Eye (tissue), 1 donor: ENCODE data around the gene ZG16.

ENCODE experiments used
- DNase-seq: peaks from one replicate; pipeline ENCODE4 v3.0.0-alpha.2; 2015

Gene ZG16

GRCh38 chr16:29826342-29826695, 48.3 kb downstream of the ZG16 start:
- no peak for DNase-seq

GRCh38 chr16:29830774-29831173, 52.7 kb downstream of the ZG16 start:
- DNase-seq = no peak

GRCh38 chr16:29831490-29831889, 53.4 kb downstream of the ZG16 start:
- DNase-seq = no peak
